ENCODE data around the gene OR52E5. TPM values are rescaled to one million over a fixed set of nuclear protein-coding genes. Genes with fewer than 3 reads are reported as not detected.

The OR52E5 gene
- total RNA-seq, 4 donors from 2014 or later: not detected

GRCh38 chr11:5930614-5931013 lies 37.6 kb downstream of the OR52E5 start:
- intact Hi-C loops (cut with DNase I): no loop called here
- TF ChIP-seq POLR2A (IDR thresholded peaks at IDR 0.05): no peak
- TF ChIP-seq, protein P1, sequence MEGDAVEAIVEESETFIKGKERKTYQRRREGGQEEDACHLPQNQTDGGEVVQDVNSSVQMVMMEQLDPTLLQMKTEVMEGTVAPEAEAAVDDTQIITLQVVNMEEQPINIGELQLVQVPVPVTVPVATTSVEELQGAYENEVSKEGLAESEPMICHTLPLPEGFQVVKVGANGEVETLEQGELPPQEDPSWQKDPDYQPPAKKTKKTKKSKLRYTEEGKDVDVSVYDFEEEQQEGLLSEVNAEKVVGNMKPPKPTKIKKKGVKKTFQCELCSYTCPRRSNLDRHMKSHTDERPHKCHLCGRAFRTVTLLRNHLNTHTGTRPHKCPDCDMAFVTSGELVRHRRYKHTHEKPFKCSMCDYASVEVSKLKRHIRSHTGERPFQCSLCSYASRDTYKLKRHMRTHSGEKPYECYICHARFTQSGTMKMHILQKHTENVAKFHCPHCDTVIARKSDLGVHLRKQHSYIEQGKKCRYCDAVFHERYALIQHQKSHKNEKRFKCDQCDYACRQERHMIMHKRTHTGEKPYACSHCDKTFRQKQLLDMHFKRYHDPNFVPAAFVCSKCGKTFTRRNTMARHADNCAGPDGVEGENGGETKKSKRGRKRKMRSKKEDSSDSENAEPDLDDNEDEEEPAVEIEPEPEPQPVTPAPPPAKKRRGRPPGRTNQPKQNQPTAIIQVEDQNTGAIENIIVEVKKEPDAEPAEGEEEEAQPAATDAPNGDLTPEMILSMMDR (IDR thresholded peaks at IDR 0.05): no peak

GRCh38 chr11:5931061-5931460 lies 38.1 kb downstream of the OR52E5 start:
- Histone ChIP-seq H3K4me3 (no peak overlapping the region), H3K4me1 (no peaks in the 10 kb centered on the region), H3K9me3 (peaks cover 0 to 10% (median 0%) of the 10 kb centered on the region in 3 donors), H3K27me3 (no peaks in the 10 kb centered on the region), H3K27ac (no peak overlapping the region), H3K36me3 (no peaks in the 10 kb centered on the region)
- DNase-seq: no peak
- WGBS, 2 donors: 86 to 89% methylated on average over 8 of the region's 8 CpGs
- intact Hi-C loops (cut with DNase I): no loop called here
- TF ChIP-seq POLR2A (IDR thresholded peaks at IDR 0.05): no peak
- TF ChIP-seq, protein P1 (IDR thresholded peaks at IDR 0.05): no peak

More at GRCh38 chr11:5930614-5931013, 37.6 kb downstream of the OR52E5 start:
- H3K9me3 ChIP-seq: peaks cover 0 to 10% (median 0%) of the 10 kb centered on the region in 3 donors
- H3K4me3 ChIP-seq: no peak overlapping the region
- no peaks in the 10 kb centered on the region for H3K4me1 ChIP-seq
- H3K36me3 ChIP-seq: no peaks in the 10 kb centered on the region
- no peaks in the 10 kb centered on the region for H3K27me3 ChIP-seq
- H3K27ac ChIP-seq: no peak overlapping the region
- 89 to 96% methylated on average over 8 to 16 of the region's 19 CpGs for WGBS, 2 donors
- no peak for DNase-seq

- Histone ChIP-seq H3K27ac (no peak overlapping the region), H3K9me3 (peaks cover 0 to 10% (median 0%) of the 10 kb centered on the region in 3 donors), H3K36me3 (no peaks in the 10 kb centered on the region), H3K27me3 (no peaks in the 10 kb centered on the region), H3K4me1 (no peaks in the 10 kb centered on the region), H3K4me3 (no peak overlapping the region)
- DNase-seq: no peak
- 92 to 93% methylated on average over 8 to 11 of the region's 11 CpGs for WGBS, 2 donors
- intact Hi-C loops (cut with DNase I): no loop called here
- TF ChIP-seq, protein P1 (IDR thresholded peaks at IDR 0.05): no peak
- TF ChIP-seq POLR2A (IDR thresholded peaks at IDR 0.05): no peak
These were observed 39.7 kb downstream of the OR52E5 start for GRCh38 chr11:5932671-5933070.

- TF ChIP-seq, protein P1 (IDR thresholded peaks at IDR 0.05): no peak
- TF ChIP-seq POLR2A (IDR thresholded peaks at IDR 0.05): no peak
- Histone ChIP-seq H3K27me3 (no peaks in the 10 kb centered on the region), H3K27ac (no peak overlapping the region), H3K36me3 (no peaks in the 10 kb centered on the region), H3K4me3 (no peak overlapping the region), H3K9me3 (peaks cover 0 to 10% (median 0%) of the 10 kb centered on the region in 3 donors), H3K4me1 (no peaks in the 10 kb centered on the region)
- 85 to 89% methylated on average over 10 of the region's 10 CpGs for WGBS, 2 donors
- DNase-seq: no peak
- intact Hi-C loops (cut with DNase I): no loop called here
These were observed 40.1 kb downstream of the OR52E5 start for GRCh38 chr11:5933116-5933515.

DNA sequence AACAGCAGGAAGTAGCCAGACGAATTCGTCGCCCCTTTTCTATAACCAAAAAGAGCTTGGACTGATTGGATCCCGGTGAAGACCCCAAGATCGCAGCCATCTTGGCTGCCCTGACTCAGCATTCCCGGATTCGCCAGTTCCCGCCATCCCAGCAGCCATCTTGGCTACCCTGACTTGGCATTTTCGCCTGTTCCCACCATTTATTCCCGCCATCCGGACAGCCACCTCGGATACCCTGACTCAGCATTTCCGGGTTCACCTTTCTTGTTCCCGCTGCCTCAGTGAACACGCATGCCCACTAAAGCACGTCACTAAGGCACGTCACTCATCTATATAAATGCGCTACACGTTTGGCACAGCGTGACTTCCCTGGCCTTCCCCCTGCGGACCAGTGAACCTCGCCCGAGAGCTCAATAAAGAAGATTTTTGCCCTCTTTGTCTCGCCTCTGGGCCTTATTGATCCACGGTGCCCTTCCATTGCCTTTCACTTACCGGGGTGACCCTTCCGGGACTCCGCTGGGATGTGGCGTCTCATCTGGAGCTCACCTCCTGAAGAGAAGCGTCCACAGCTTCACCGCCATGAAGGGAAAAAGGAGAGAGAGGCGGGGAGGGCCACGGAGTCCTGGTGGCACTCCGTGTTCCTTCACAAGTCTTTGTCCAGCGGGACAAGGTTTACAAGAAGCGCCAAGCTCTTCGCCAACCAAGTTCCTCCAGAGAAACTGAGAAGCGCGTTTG lies 45.0 kb downstream of the OR52E5 start:
- no peaks in the 10 kb centered on the region for H3K27me3 ChIP-seq
- no peaks in the 10 kb centered on the region for H3K4me1 ChIP-seq
- WGBS, 2 donors: 86 to 91% methylated on average over 25 to 31 of the region's 39 CpGs
- no peaks in the 10 kb centered on the region for H3K36me3 ChIP-seq
- H3K4me3 ChIP-seq: no peak overlapping the region
- TF ChIP-seq, protein P1 (IDR thresholded peaks at IDR 0.05): no peak
- no peak for TF ChIP-seq POLR2A (IDR thresholded peaks at IDR 0.05)
- H3K27ac ChIP-seq: no peak overlapping the region
- no peaks in the 10 kb centered on the region for H3K9me3 ChIP-seq
- DNase-seq: no peak
- intact Hi-C loops (cut with DNase I): no loop called here

Data from esophagus squamous epithelium (tissue), 5 donors.